B cell (primary cell): Measurements from ENCODE around the gene SH3GL3. TPM values are rescaled to one million over a fixed set of nuclear protein-coding genes. Genes with fewer than 3 reads are reported as not detected.

Experiments used
- ATAC-seq: fragments of 200-7000 bp; cut with Tn5 transposase; one replicate; pipeline ENCODE4 v1.10.0; 2021; ENCODE audit warnings: low read depth, mild to moderate bottlenecking, moderate number of reproducible peaks, moderate library complexity
- CTCF ChIA-PET: fragments of 350-600 bp; sonication (Branson Sonifier 250); formaldehyde crosslinking; loops from one replicate; lab custom pipeline; 2021; ENCODE audit warnings: antibody characterized with exemption, inconsistent platforms; lab: Charles Lee
- POLR2A ChIA-PET: fragments of 350-600 bp; sonication (Branson Sonifier 250); formaldehyde crosslinking; loops from one replicate; lab custom pipeline; 2021; ENCODE audit warnings: antibody characterized with exemption; lab: Charles Lee
- DNase-seq: peaks from one replicate; pipeline ENCODE4 v3.0.0; 2013
- H2AFZ ChIP-seq: 2 replicates; pipeline ENCODE4 v1.6.1; 2012; ENCODE audit warnings: mild to moderate bottlenecking, low read depth, low read length; ENCODE audit not compliant: insufficient read depth, poor library complexity, severe bottlenecking
- H3K27ac ChIP-seq, 2 donors: 1 replicate in 1 of 2; 2 replicates in 1 of 2; pipeline ENCODE4 v1.5.1; 2012 to 2013; ENCODE audit warnings: low read length in 2 of 2, mild to moderate bottlenecking in 2 of 2, moderate library complexity in 1 of 2
- H3K27me3 ChIP-seq, 4 experiments: fragments of 200-600 bp in 1 of 4; sonication (generic) in 1 of 4; replicated peaks in 1 of 4; 1 replicate in 2 of 4; 2 replicates in 2 of 4; pipeline versions ENCODE4 v1.6.1 to v1.7.0; 2013 to 2016; ENCODE audit warnings: low read length in 3 of 4, mild to moderate bottlenecking in 2 of 4, mixed read lengths in 1 of 4, moderate library complexity in 1 of 4; ENCODE audit not compliant: insufficient read depth in 4 of 4, control insufficient read depth in 3 of 4; ENCODE audit errors: control extremely low read depth in 1 of 4
- H3K36me3 ChIP-seq, 2 experiments: replicated peaks in 1 of 2; 1 replicate in 1 of 2; 2 replicates in 1 of 2; pipeline versions ENCODE4 v1.6.1 to v1.7.1; 2013; ENCODE audit warnings: low read length in 1 of 2; ENCODE audit not compliant: insufficient read depth in 2 of 2, control insufficient read depth in 1 of 2; ENCODE audit errors: control extremely low read depth in 1 of 2, extremely low read depth in 1 of 2
- H3K4me1 ChIP-seq, 2 donors: fragments of 200-600 bp in 1 of 2; sonication (generic) in 1 of 2; 1 replicate in 1 of 2; 2 replicates in 1 of 2; pipeline versions ENCODE4 v1.5.1 to v1.6.1; 2013 to 2017; ENCODE audit warnings: low read length in 2 of 2; ENCODE audit not compliant: control insufficient read depth in 2 of 2, insufficient read depth in 2 of 2
- H3K4me2 ChIP-seq: replicated peaks from 2 replicates; pipeline ENCODE3; 2012; ENCODE audit warnings: mild to moderate bottlenecking, low read depth, low read length; ENCODE audit not compliant: poor library complexity, severe bottlenecking
- H3K4me3 ChIP-seq, 5 experiments: fragments of 200-600 bp in 1 of 5; sonication (generic) in 1 of 5; 1 replicate in 3 of 5; 2 replicates in 2 of 5; pipeline versions ENCODE4 v1.5.1 to v1.7.0; 2011 to 2016; ENCODE audit warnings: low read length in 4 of 5, mild to moderate bottlenecking in 4 of 5, low read depth in 2 of 5, control low read depth in 1 of 5, moderate library complexity in 1 of 5; ENCODE audit not compliant: insufficient read depth in 1 of 5; ENCODE audit errors: control extremely low read depth in 1 of 5, extremely low read depth in 1 of 5
- H3K79me2 ChIP-seq: fragments of 200-600 bp; sonication (generic); one replicate; pipeline ENCODE4 v1.6.0; 2016; ENCODE audit warnings: low read length; ENCODE audit not compliant: control insufficient read depth, insufficient read depth
- H3K9ac ChIP-seq: fragments of 200-600 bp; sonication (generic); 2 replicates; pipeline ENCODE4 v1.6.1; 2017; ENCODE audit warnings: mild to moderate bottlenecking, low read length, moderate library complexity
- H3K9me3 ChIP-seq, 3 donors: one replicate each; pipeline versions ENCODE4 v1.6.1 to v1.7.1; 2013; ENCODE audit warnings: low read length in 2 of 3; ENCODE audit not compliant: control insufficient read depth in 2 of 3, insufficient read depth in 1 of 3; ENCODE audit errors: control extremely low read depth in 1 of 3
- H4K20me1 ChIP-seq: 2 replicates; pipeline ENCODE4 v1.6.0; 2012; ENCODE audit warnings: mild to moderate bottlenecking, low read length; ENCODE audit not compliant: insufficient read depth, control insufficient read depth, poor library complexity, severe bottlenecking
- H3K27ac Mint-ChIP-seq: one replicate; pipeline ENCODE4 v1.8.0; 2021; ENCODE audit warnings: mixed read lengths
- H3K27me3 Mint-ChIP-seq: one replicate; pipeline ENCODE4 v1.8.0; 2021; ENCODE audit warnings: mixed read lengths
- H3K4me1 Mint-ChIP-seq: one replicate; pipeline ENCODE4 v1.8.0; 2021; ENCODE audit warnings: mixed read lengths
- H3K4me3 Mint-ChIP-seq: one replicate; pipeline ENCODE4 v1.8.0; 2021; ENCODE audit warnings: mixed read lengths
- H3K9me3 Mint-ChIP-seq: one replicate; pipeline ENCODE4 v1.8.0; 2022; ENCODE audit warnings: mixed read lengths; ENCODE audit not compliant: insufficient read depth
- EZH2 ChIP-seq: IDR thresholded peaks from 2 replicates; pipeline ENCODE4 v1.6.1; 2012; ENCODE audit warnings: borderline replicate concordance, low read depth, mild to moderate bottlenecking, moderate library complexity, low read length; ENCODE audit not compliant: insufficient read depth, poor library complexity, severe bottlenecking
- WGBS: methylation state at CpG from one replicate; pipeline ENCODE4 v1.1.5; 2013; ENCODE audit warnings: missing lambda C conversion rate; ENCODE audit not compliant: insufficient coverage; 5-methylcytosine and 5-hydroxymethylcytosine counted together
- intact Hi-C: fragments of 100-400 bp; cut with micrococcal nuclease; formaldehyde crosslinking; loops from one replicate; pipeline ENCODE4 v1.10.0; 2022
- polyA plus RNA-seq: library from polyadenylated mRNA; depleted of rRNA; stranded (reverse); fragments of >200 nt; gene quantifications from 2 replicates; pipeline ENCODE4 v1.2.3, GENCODE V29; 2012
- total RNA-seq, 2 donors: library from RNA; stranded (reverse); fragments of 120-200 nt in 1 of 2; gene quantifications; 1 replicate in 1 of 2; 2 replicates in 1 of 2; pipeline versions ENCODE4 v1.2.3 to v1.2.4, GENCODE V29; 2013 to 2022
- TF ChIP-seq, protein P1 (sequence below): fragments of 200-600 bp; IDR thresholded peaks from one replicate; pipeline ENCODE4 v1.8.0; 2022; ENCODE audit warnings: antibody characterized with exemption, mild to moderate bottlenecking

The SH3GL3 gene
- total and polyA plus RNA-seq, 2 donors (not counting 1 experiment from before 2014, with no cell fraction given), result not detected

GRCh38 chr15:83477808-83478537, 30.8 kb downstream of the SH3GL3 start:
- WGBS, result 81% methylated on average over 2 of the region's 5 CpGs
- no peaks in the 10 kb centered on the region for H3K4me1 Mint-ChIP-seq

DNA sequence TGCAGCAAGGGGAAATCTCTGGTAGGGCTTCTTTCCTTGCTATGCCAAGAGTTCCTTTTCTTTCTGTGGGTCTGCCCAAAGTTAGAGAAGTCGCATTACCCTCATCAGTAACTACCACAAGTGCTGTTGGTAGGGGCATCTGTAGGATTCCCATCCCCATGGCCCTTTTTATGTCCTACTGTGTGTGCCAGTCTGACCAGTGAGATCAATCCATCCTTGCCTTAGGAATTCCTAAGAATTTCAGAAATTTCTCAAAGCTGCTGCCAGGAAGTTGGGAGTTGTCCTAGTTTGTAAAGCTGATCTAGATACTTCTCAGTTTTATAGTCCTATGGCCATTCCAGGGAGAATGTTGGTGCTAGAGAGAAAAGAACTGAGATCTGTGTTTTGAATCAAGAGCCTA, 36.5 kb downstream of the SH3GL3 start:
- H3K4me1 ChIP-seq, result no peaks in the 10 kb centered on the region
- no CpG with 5 or more reads among the region's 1 CpG for WGBS
- H3K36me3 ChIP-seq, result no peaks in the 10 kb centered on the region
- peaks cover 0 to 5% (median 0%) of the 10 kb centered on the region in 3 donors for H3K9me3 ChIP-seq
- ChIA-PET POLR2A (no interaction called here), CTCF (no interaction called here)
- peaks cover 0 to 2% (median 0%) of the 10 kb centered on the region in 4 experiments for H3K27me3 ChIP-seq
- intact Hi-C loops, result no loop called here
- Mint-ChIP-seq H3K4me3 (no peak overlapping the region), H3K27ac (no peak overlapping the region), H3K27me3 (peaks cover 5% of the 10 kb centered on the region), H3K9me3 (peaks cover 8% of the 10 kb centered on the region), H3K4me1 (no peaks in the 10 kb centered on the region)
- no peak overlapping the region for H3K4me2 ChIP-seq
- TF ChIP-seq, protein P1, sequence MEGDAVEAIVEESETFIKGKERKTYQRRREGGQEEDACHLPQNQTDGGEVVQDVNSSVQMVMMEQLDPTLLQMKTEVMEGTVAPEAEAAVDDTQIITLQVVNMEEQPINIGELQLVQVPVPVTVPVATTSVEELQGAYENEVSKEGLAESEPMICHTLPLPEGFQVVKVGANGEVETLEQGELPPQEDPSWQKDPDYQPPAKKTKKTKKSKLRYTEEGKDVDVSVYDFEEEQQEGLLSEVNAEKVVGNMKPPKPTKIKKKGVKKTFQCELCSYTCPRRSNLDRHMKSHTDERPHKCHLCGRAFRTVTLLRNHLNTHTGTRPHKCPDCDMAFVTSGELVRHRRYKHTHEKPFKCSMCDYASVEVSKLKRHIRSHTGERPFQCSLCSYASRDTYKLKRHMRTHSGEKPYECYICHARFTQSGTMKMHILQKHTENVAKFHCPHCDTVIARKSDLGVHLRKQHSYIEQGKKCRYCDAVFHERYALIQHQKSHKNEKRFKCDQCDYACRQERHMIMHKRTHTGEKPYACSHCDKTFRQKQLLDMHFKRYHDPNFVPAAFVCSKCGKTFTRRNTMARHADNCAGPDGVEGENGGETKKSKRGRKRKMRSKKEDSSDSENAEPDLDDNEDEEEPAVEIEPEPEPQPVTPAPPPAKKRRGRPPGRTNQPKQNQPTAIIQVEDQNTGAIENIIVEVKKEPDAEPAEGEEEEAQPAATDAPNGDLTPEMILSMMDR, result no peak
- TF ChIP-seq EZH2, result no peak
- H3K4me3 ChIP-seq, result no peak overlapping the region
- H3K79me2 ChIP-seq, result no peaks in the 10 kb centered on the region
- H3K9ac ChIP-seq, result no peak overlapping the region
- DNase-seq (no peak), ATAC-seq (no peak)
- no peaks in the 10 kb centered on the region for H4K20me1 ChIP-seq
- H2AFZ ChIP-seq, result no peak overlapping the region
- no peak overlapping the region for H3K27ac ChIP-seq

More at GRCh38 chr15:83477808-83478537, 30.8 kb downstream of the SH3GL3 start:
- no peaks in the 10 kb centered on the region for H3K9me3 Mint-ChIP-seq
- no peaks in the 10 kb centered on the region for H3K79me2 ChIP-seq
- ChIA-PET POLR2A (no interaction called here), CTCF (no interaction called here)
- no peaks in the 10 kb centered on the region for H3K4me1 ChIP-seq
- H3K4me3 Mint-ChIP-seq, result no peak overlapping the region
- peaks cover 8% of the 10 kb centered on the region for H3K27me3 Mint-ChIP-seq
- intact Hi-C loops, result no loop called here
- TF ChIP-seq, protein P1, result no peak
- no peak for TF ChIP-seq EZH2
- no peak overlapping the region for H2AFZ ChIP-seq
- no peak overlapping the region for H3K27ac Mint-ChIP-seq
- no peak for ATAC-seq
- H3K4me3 ChIP-seq, result no peak overlapping the region
- H3K27me3 ChIP-seq, result peaks cover 0 to 2% (median 0%) of the 10 kb centered on the region in 4 experiments
- no peaks in the 10 kb centered on the region for H3K36me3 ChIP-seq
- no peak overlapping the region for H3K27ac ChIP-seq
- H3K9ac ChIP-seq, result no peak overlapping the region
- H3K4me2 ChIP-seq, result no peak overlapping the region
- H3K9me3 ChIP-seq, result no peaks in the 10 kb centered on the region
- no peak for DNase-seq
- H4K20me1 ChIP-seq, result no peaks in the 10 kb centered on the region
